HCT116 (cell line): ENCODE results near the gene CGNL1. TPM values are rescaled to one million over a fixed set of nuclear protein-coding genes. Genes with fewer than 3 reads are reported as not detected.

ENCODE experiments used
- ATAC-seq: fragments of 200-7000 bp; cut with Tn5 transposase; 2 replicates; pipeline ENCODE4 v1.9.1; 2020; ENCODE audit warnings: mild to moderate bottlenecking, moderate library complexity
- BruUV-seq: library from RNA; stranded (reverse); fragments of 400-500 nt; replicated peaks from 2 replicates; lab custom pipeline; 2021; lab: Mats Ljungman, UMichigan
- CTCF ChIA-PET: fragments of 300-600 bp; sonication (Branson Sonifier 250); formaldehyde crosslinking; loops from one replicate; lab custom pipeline; 2021; ENCODE audit warnings: antibody characterized with exemption; lab: Charles Lee
- POLR2A ChIA-PET: fragments of 300-600, 350-600 bp; sonication (Branson Sonifier 250); formaldehyde crosslinking; loops from one replicate; lab custom pipeline; 2021; ENCODE audit warnings: antibody characterized with exemption; lab: Charles Lee
- RAD21 ChIA-PET, 2 experiments: fragments of 300-600 bp; sonication (Branson Sonifier 250); formaldehyde crosslinking; loops; one replicate each; lab custom pipeline; 2023; ENCODE audit warnings: low total read pairs in 2 of 2; ENCODE audit not compliant: uncharacterized antibody in 2 of 2, unreplicated experiment in 2 of 2, low non-redundant PET in 1 of 2; lab: Charles Lee
- DNase-seq: peaks from one replicate; pipeline ENCODE4 v3.0.0-alpha.2; 2010; ENCODE audit warnings: low read depth, low spot score
- H2AFZ ChIP-seq: fragments of 200-600 bp; shearing (Covaris generic), sonication (generic); 2 replicates; pipeline ENCODE4 v1.6.1; 2017; ENCODE audit warnings: low read depth, mixed run types, mixed read lengths, antibody characterized with exemption, low read length; ENCODE audit not compliant: poor library complexity, severe bottlenecking
- H3K27ac ChIP-seq: 2 replicates; pipeline ENCODE4 v1.5.1; 2012; ENCODE audit warnings: low read depth, low read length
- H3K27me3 ChIP-seq: fragments of 200-600 bp; sonication (generic); 2 replicates; pipeline ENCODE4 v1.6.1; 2016; ENCODE audit warnings: mixed run types, low read length, mixed read lengths; ENCODE audit not compliant: insufficient read depth
- H3K36me3 ChIP-seq, 2 experiments: fragments of 200-500 bp in 1 of 2; fragments of 200-600 bp in 1 of 2; sonication (Bioruptor generic) in 1 of 2; sonication (generic) in 1 of 2; 2 replicates each; pipeline versions ENCODE4 v1.5.1 to v1.6.1; 2014 to 2016; ENCODE audit warnings: low read length in 2 of 2, inconsistent platforms in 1 of 2, mixed read lengths in 1 of 2, mixed run types in 1 of 2; ENCODE audit not compliant: insufficient read depth in 2 of 2, control insufficient read depth in 1 of 2
- H3K4me1 ChIP-seq, 2 experiments: fragments of 200-600 bp in 1 of 2; sonication (generic) in 1 of 2; 2 replicates each; pipeline versions ENCODE4 v1.5.1 to v1.6.1; 2012 to 2017; ENCODE audit warnings: low read length in 2 of 2, inconsistent platforms in 1 of 2, mild to moderate bottlenecking in 1 of 2, mixed read lengths in 1 of 2, mixed run types in 1 of 2, moderate library complexity in 1 of 2; ENCODE audit not compliant: insufficient read depth in 2 of 2, control insufficient read depth in 1 of 2
- H3K4me2 ChIP-seq: fragments of 200-600 bp; sonication (generic); 2 replicates; pipeline ENCODE4 v1.6.1; 2017; ENCODE audit warnings: mixed run types, low read length, mixed read lengths
- H3K4me3 ChIP-seq, 2 experiments: fragments of 200-600 bp in 1 of 2; sonication (generic) in 1 of 2; replicated peaks in 1 of 2; 2 replicates each; pipeline ENCODE4 v1.5.1; 2011 to 2016; ENCODE audit warnings: low read length in 2 of 2, control low read depth in 1 of 2, low read depth in 1 of 2, mild to moderate bottlenecking in 1 of 2, mixed read lengths in 1 of 2, mixed run types in 1 of 2
- H3K79me2 ChIP-seq: fragments of 200-600 bp; sonication (generic); 2 replicates; pipeline ENCODE4 v1.6.1; 2017; ENCODE audit warnings: mild to moderate bottlenecking, mixed run types, low read length, moderate library complexity, mixed read lengths; ENCODE audit not compliant: insufficient read depth
- H3K9ac ChIP-seq: fragments of 200-600 bp; sonication (generic); 2 replicates; pipeline ENCODE4 v1.6.1; 2016; ENCODE audit warnings: low read length, mixed read lengths
- H3K9me2 ChIP-seq: fragments of 200-600 bp; sonication (generic), shearing (Covaris generic); 2 replicates; pipeline ENCODE4 v1.6.1; 2017; ENCODE audit warnings: mixed run types, mild to moderate bottlenecking, moderate library complexity; ENCODE audit not compliant: insufficient read depth
- H3K9me3 ChIP-seq, 2 experiments: fragments of 200-500 bp in 1 of 2; fragments of 200-600 bp in 1 of 2; sonication (Bioruptor generic) in 1 of 2; sonication (generic) in 1 of 2; 2 replicates each; pipeline ENCODE4 v1.6.1; 2014 to 2017; ENCODE audit warnings: low read length in 2 of 2, mixed read lengths in 2 of 2, inconsistent platforms in 1 of 2, low read depth in 1 of 2, mild to moderate bottlenecking in 1 of 2, mixed run types in 1 of 2, moderate library complexity in 1 of 2; ENCODE audit not compliant: control insufficient read depth in 1 of 2, insufficient read depth in 1 of 2
- H4K20me1 ChIP-seq: fragments of 200-600 bp; sonication (generic), shearing (Covaris generic); 2 replicates; pipeline ENCODE4 v1.6.1; 2017; ENCODE audit warnings: mixed run types, mild to moderate bottlenecking, moderate library complexity; ENCODE audit not compliant: insufficient read depth
- ELF1 ChIP-seq: IDR thresholded peaks from 2 replicates; pipeline ENCODE4 v1.6.1; 2012; ENCODE audit warnings: low read depth, borderline replicate concordance
- EZH2phosphoT487 ChIP-seq: fragments of 200-600 bp; IDR thresholded peaks from 2 replicates; pipeline ENCODE4 v1.6.1; 2018; ENCODE audit warnings: antibody characterized with exemption, borderline replicate concordance
- FOSL1 ChIP-seq: IDR thresholded peaks from 2 replicates; pipeline ENCODE4 v1.6.1; 2012; ENCODE audit warnings: low read depth
- POLR2AphosphoS5 ChIP-seq: IDR thresholded peaks from 2 replicates; pipeline ENCODE4 v1.6.1; 2011; ENCODE audit warnings: mild to moderate bottlenecking, low read depth, low read length, moderate library complexity
- SP1 ChIP-seq: IDR thresholded peaks from 2 replicates; pipeline ENCODE4 v1.6.1; 2012; ENCODE audit warnings: low read depth
- YY1 ChIP-seq: IDR thresholded peaks from 2 replicates; pipeline ENCODE4 v1.6.1; 2011; ENCODE audit warnings: low read length, low read depth, moderate library complexity, mild to moderate bottlenecking; ENCODE audit not compliant: insufficient replicate concordance; ENCODE audit errors: extremely low read depth
- intact Hi-C: fragments of 100-400 bp; cut with micrococcal nuclease; formaldehyde crosslinking; loops from 2 replicates; pipeline ENCODE4 v1.10.0; 2022
- total RNA-seq: library from RNA; stranded (reverse); gene quantifications from one replicate; pipeline ENCODE4 v1.2.1, GENCODE V29; 2021; ENCODE audit not compliant: unreplicated experiment
- TF ChIP-seq, protein P1 (sequence below): IDR thresholded peaks from 2 replicates; pipeline ENCODE4 v1.6.1; 2011; ENCODE audit warnings: mild to moderate bottlenecking, low read length, moderate library complexity; ENCODE audit not compliant: insufficient replicate concordance; ENCODE audit errors: extremely low read depth

Gene CGNL1
- total RNA-seq, 1 experiment from 2014 or later, result 2.2 TPM

DNA sequence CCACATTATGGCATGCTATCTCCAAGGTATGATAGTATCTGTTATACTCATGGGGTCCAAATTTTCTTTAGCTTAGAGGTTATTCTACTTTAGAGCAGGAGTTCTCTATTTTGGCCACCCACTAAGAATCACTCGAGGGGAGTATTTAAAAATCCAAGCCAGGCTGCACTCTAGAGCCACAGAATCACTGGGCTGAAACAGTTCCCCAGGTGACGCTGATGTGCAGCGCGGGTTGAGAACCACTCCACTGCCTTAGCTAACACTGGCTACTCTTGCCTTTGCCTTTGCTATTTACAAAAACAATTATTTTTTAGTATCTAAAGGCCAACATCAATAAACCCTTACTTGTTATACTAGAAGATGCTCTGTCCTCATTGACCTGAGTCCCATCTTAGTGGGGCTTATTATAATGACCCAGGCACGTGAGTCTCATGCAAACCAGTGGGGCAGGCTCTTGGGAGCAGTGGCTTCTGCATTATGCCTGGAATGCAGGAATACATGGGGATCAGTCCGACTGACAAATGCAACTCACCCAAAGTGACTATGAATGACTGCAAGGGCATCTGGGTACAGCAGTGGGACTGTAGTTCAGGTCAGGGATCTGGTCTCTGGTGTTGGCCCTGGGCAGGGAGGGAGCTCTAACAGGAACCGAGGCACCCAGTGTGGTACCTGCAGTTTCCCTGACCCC is 21.7 kb upstream of the CGNL1 start:
- DNase-seq (no peak), ATAC-seq (no peak)
- H3K9me2 ChIP-seq, result no peaks in the 10 kb centered on the region; the same call in 1 of the 2 replicates
- no peaks in the 10 kb centered on the region for H3K27me3 ChIP-seq
- RAD21 ChIA-PET, result no interaction called here
- no peak overlapping the region for H3K4me3 ChIP-seq
- no TSS peak for BruUV-seq
- H2AFZ ChIP-seq, result no peak overlapping the region
- CTCF ChIA-PET, result no interaction called here
- H3K4me2 ChIP-seq, result no peak overlapping the region
- no peaks in the 10 kb centered on the region for H3K4me1 ChIP-seq
- POLR2A ChIA-PET, result no interaction called here
- H3K27ac ChIP-seq, result no peak overlapping the region
- no peaks in the 10 kb centered on the region for H3K36me3 ChIP-seq
- TF ChIP-seq POLR2AphosphoS5, result no peak
- TF ChIP-seq, protein P1, sequence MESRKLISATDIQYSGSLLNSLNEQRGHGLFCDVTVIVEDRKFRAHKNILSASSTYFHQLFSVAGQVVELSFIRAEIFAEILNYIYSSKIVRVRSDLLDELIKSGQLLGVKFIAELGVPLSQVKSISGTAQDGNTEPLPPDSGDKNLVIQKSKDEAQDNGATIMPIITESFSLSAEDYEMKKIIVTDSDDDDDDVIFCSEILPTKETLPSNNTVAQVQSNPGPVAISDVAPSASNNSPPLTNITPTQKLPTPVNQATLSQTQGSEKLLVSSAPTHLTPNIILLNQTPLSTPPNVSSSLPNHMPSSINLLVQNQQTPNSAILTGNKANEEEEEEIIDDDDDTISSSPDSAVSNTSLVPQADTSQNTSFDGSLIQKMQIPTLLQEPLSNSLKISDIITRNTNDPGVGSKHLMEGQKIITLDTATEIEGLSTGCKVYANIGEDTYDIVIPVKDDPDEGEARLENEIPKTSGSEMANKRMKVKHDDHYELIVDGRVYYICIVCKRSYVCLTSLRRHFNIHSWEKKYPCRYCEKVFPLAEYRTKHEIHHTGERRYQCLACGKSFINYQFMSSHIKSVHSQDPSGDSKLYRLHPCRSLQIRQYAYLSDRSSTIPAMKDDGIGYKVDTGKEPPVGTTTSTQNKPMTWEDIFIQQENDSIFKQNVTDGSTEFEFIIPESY, result no peak
- no peak for TF ChIP-seq EZH2phosphoT487
- no peak for TF ChIP-seq YY1
- TF ChIP-seq FOSL1, result no peak
- TF ChIP-seq ELF1, result no peak
- no peak for TF ChIP-seq SP1
- H3K9ac ChIP-seq, result no peak overlapping the region
- H3K79me2 ChIP-seq, result no peaks in the 10 kb centered on the region
- intact Hi-C loops, result no loop called here
- no peaks in the 10 kb centered on the region for H3K9me3 ChIP-seq
- no peaks in the 10 kb centered on the region for H4K20me1 ChIP-seq
